Stomach (tissue), 9 donors: ENCODE results near the gene ARHGAP26. TPM values are rescaled to one million over a fixed set of nuclear protein-coding genes. Genes with fewer than 3 reads are reported as not detected.

Experiments used
- DNase-seq, 2 donors: peaks; one replicate each; pipeline versions ENCODE4 v3.0.0 to v3.0.0-alpha.2; 2013 to 2019
- H3K27ac ChIP-seq, 5 donors: fragments of 200-600 bp in 4 of 5; sonication (generic) in 4 of 5; one replicate each; pipeline ENCODE4 v1.5.1; 2013 to 2019; ENCODE audit warnings: mild to moderate bottlenecking in 1 of 5, moderate library complexity in 1 of 5
- H3K27me3 ChIP-seq, 3 donors: fragments of 200-600 bp; sonication (generic); one replicate each; pipeline ENCODE4 v1.5.1; 2017 to 2019; ENCODE audit warnings: mixed run types in 1 of 3
- H3K36me3 ChIP-seq, 4 donors: fragments of 200-600 bp; sonication (generic); 1 replicate in 3 of 4; 2 replicates in 1 of 4; pipeline ENCODE4 v1.5.1; 2016 to 2019
- H3K4me1 ChIP-seq, 4 donors: fragments of 200-600 bp; sonication (generic); one replicate each; pipeline ENCODE4 v1.5.1; 2016 to 2019
- H3K4me3 ChIP-seq, 4 donors: fragments of 200-600 bp; sonication (generic) in 3 of 4; one replicate each; pipeline ENCODE4 v1.5.1; 2016 to 2019; ENCODE audit warnings: mild to moderate bottlenecking in 1 of 4
- H3K9me3 ChIP-seq, 4 donors: fragments of 200-600 bp; sonication (generic); one replicate each; pipeline ENCODE4 v1.5.1; 2016 to 2019
- EP300 ChIP-seq: sonication (generic); formaldehyde crosslinking; IDR thresholded peaks from one replicate; pipeline ENCODE4 v1.6.1; 2017; ENCODE audit warnings: antibody characterized with exemption
- POLR2A ChIP-seq, 4 donors: fragments of 450-650 bp; IDR thresholded peaks; one replicate each; pipeline ENCODE4 v1.6.1; 2016; ENCODE audit warnings: antibody characterized with exemption in 4 of 4, control low read depth in 2 of 4, mild to moderate bottlenecking in 1 of 4, moderate library complexity in 1 of 4
- POLR2AphosphoS5 ChIP-seq, 3 donors: sonication (generic); formaldehyde crosslinking; IDR thresholded peaks; one replicate each; pipeline ENCODE4 v1.6.1; 2016; ENCODE audit warnings: antibody characterized with exemption in 3 of 3
- WGBS, 5 donors: extraction: QIAGEN DNeasy Blood & Tissue Kit in 3 of 5; methylation state at CpG; one replicate each; pipeline versions ENCODE4 v1.1.5 to v1.1.7; 2013 to 2018; 5-methylcytosine and 5-hydroxymethylcytosine counted together
- intact Hi-C: fragments of 100-400 bp; cut with DNase I; formaldehyde crosslinking; loops from one replicate; pipeline ENCODE4 v1.15.1; 2023; ENCODE audit warnings: low total_unique reads
- polyA plus RNA-seq, 3 donors: library from polyadenylated mRNA; stranded (reverse); fragments of 200-250 nt; gene quantifications; one replicate each; pipeline ENCODE4 v1.2.3, GENCODE V29; 2013
- total RNA-seq, 5 donors: library from RNA; depleted of rRNA; stranded (reverse); fragments of >200 nt; gene quantifications; one replicate each; pipeline versions ENCODE4 v1.1.0 to v1.2.3, GENCODE V29; 2014 to 2016
- TF ChIP-seq, protein P1 (sequence below), 7 experiments: fragments of 450-650 bp in 4 of 7; fragments of 200-600 bp in 3 of 7; sonication (generic) in 3 of 7; IDR thresholded peaks; one replicate each; pipeline ENCODE4 v1.5.1; 2016 to 2019; ENCODE audit warnings: antibody characterized with exemption in 7 of 7, control low read depth in 2 of 7, mild to moderate bottlenecking in 1 of 7
- donor health status: healthy with polysubstance abuse.
- donor health status: Bipolar disorder and iron deficiency.
- donor health status: healthy.

ARHGAP26 gene
- total and polyA plus RNA-seq, 8 donors: 4.0 to 115 (median 34.1) TPM

DNA sequence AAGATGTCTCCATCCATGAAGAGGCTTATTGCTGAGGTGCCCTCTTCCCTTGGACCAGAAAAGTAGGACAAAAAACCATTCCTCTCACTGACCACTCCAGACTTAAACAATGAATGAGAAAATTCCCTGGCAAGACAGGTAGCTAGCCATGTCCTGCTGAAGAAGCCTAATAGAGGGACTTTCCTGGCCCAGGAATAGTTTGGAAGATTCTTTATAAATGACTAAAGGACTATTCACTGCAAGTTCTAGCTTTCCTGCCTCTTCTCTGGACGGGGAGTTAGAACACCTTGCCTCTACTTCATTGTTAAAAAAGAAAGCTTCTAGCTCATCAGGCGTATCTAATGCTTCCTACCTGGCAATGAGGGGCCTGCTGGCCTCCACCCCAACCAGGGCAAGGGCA lies 479.7 kb downstream of the ARHGAP26 start:
- Histone ChIP-seq H3K4me3 (no peak overlapping the region), H3K4me1 (peaks cover 0 to 7% (median 3%) of the 10 kb centered on the region in 4 donors), H3K27me3 (no peaks in the 10 kb centered on the region), H3K27ac (no peak overlapping the region), H3K9me3 (no peaks in the 10 kb centered on the region), H3K36me3 (no peaks in the 10 kb centered on the region)
- WGBS, 5 donors: 87 to 98% (median 96%) methylated on average over 2 of the region's 2 CpGs
- intact Hi-C loops: no loop called here
- no peak for DNase-seq
- no peak for TF ChIP-seq EP300
- TF ChIP-seq, protein P1, sequence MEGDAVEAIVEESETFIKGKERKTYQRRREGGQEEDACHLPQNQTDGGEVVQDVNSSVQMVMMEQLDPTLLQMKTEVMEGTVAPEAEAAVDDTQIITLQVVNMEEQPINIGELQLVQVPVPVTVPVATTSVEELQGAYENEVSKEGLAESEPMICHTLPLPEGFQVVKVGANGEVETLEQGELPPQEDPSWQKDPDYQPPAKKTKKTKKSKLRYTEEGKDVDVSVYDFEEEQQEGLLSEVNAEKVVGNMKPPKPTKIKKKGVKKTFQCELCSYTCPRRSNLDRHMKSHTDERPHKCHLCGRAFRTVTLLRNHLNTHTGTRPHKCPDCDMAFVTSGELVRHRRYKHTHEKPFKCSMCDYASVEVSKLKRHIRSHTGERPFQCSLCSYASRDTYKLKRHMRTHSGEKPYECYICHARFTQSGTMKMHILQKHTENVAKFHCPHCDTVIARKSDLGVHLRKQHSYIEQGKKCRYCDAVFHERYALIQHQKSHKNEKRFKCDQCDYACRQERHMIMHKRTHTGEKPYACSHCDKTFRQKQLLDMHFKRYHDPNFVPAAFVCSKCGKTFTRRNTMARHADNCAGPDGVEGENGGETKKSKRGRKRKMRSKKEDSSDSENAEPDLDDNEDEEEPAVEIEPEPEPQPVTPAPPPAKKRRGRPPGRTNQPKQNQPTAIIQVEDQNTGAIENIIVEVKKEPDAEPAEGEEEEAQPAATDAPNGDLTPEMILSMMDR (IDR thresholded peaks at IDR 0.05): no peak
- TF ChIP-seq POLR2A (IDR thresholded peaks at IDR 0.05): no peak
- TF ChIP-seq POLR2AphosphoS5 (IDR thresholded peaks at IDR 0.05): no peak

DNA sequence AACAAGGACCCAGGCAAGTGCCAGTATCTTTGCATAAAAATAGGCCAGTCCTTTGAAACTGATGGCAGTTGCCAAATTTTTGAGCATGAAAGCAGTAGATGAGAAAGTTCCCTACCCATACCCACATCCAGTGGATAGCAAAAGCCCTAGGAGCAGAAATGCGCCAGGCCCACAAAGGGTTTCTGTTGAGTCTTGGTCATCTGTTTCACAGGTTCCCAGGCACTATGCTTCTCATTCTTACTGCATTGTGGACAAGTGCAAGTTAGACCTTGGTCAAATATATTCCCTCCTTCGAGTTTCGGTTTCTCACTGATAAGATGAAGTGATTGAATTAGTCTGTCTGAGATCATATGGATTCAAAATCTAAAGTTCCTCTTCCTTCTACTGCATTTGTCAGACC lies 481.0 kb downstream of the ARHGAP26 start:
- no peak for TF ChIP-seq POLR2AphosphoS5 (IDR thresholded peaks at IDR 0.05)
- TF ChIP-seq, protein P1 (IDR thresholded peaks at IDR 0.05): no peak
- TF ChIP-seq POLR2A (IDR thresholded peaks at IDR 0.05): no peak
- TF ChIP-seq EP300: no peak
- Histone ChIP-seq H3K4me1 (peaks cover 0 to 7% (median 3%) of the 10 kb centered on the region in 4 donors), H3K9me3 (no peaks in the 10 kb centered on the region), H3K4me3 (no peak overlapping the region), H3K36me3 (no peaks in the 10 kb centered on the region), H3K27me3 (no peaks in the 10 kb centered on the region), H3K27ac (no peak overlapping the region)
- intact Hi-C loops: no loop called here
- WGBS, 5 donors: 68 to 81% (median 75%) methylated on average over 3 of the region's 3 CpGs
- DNase-seq: no peak

DNA sequence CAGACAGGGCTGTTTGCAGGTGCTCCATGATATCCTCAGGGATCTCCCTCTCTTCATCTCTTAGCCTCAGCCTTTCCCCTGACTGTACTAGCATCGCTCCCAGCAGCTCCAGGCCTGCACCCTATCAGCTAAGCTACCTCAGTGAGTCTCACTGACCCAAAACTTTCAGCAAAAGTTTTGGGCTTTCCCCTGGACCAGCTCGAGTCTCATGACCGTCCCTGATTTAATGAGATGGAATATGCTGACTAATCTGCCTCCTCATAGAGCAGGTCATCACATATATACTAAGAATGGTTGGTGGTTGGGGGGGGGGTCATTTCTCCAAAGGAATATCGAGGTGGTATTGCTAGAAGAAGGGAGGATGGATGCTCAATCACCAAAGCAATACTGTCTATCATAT lies 481.8 kb downstream of the ARHGAP26 start:
- Histone ChIP-seq H3K4me3 (no peak overlapping the region), H3K36me3 (no peaks in the 10 kb centered on the region), H3K27ac (no peak overlapping the region), H3K27me3 (no peaks in the 10 kb centered on the region), H3K9me3 (no peaks in the 10 kb centered on the region), H3K4me1 (peaks cover 0 to 7% (median 3%) of the 10 kb centered on the region in 4 donors)
- no peak for TF ChIP-seq POLR2A (IDR thresholded peaks at IDR 0.05)
- TF ChIP-seq, protein P1 (IDR thresholded peaks at IDR 0.05): no peak
- no peak for TF ChIP-seq POLR2AphosphoS5 (IDR thresholded peaks at IDR 0.05)
- TF ChIP-seq EP300: no peak
- 88 to 96% (median 93%) methylated on average over 3 to 4 of the region's 4 CpGs for WGBS, 5 donors
- DNase-seq: no peak
- intact Hi-C loops: no loop called here

DNA sequence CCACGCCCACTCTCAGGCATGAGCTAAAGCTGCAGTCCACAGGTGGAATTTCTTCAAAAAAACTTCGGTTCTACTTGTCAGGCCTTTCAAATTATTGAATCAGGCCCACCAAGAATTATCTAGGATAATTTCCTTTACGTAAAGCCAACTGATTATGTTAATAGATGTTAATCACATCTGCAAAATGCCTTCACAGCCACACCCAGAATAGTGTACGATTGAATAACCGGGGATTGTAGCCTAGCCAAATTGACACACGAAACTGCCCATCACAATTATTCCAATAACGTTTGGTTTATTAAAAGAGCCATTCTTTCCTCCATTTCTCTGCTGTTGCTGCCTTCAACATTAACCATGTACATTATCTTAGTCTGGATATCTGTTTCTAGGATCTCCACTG lies 484.6 kb downstream of the ARHGAP26 start:
- Histone ChIP-seq H3K4me3 (no peak overlapping the region), H3K9me3 (no peaks in the 10 kb centered on the region), H3K27me3 (no peaks in the 10 kb centered on the region), H3K27ac (no peak overlapping the region), H3K36me3 (no peaks in the 10 kb centered on the region), H3K4me1 (no peaks in the 10 kb centered on the region)
- 79 to 84% (median 82%) methylated on average over 7 of the region's 7 CpGs for WGBS, 5 donors
- intact Hi-C loops: no loop called here
- no peak for DNase-seq
- TF ChIP-seq POLR2A (IDR thresholded peaks at IDR 0.05) (no peak), EP300 (no peak), POLR2AphosphoS5 (IDR thresholded peaks at IDR 0.05) (no peak)
- TF ChIP-seq, protein P1 (IDR thresholded peaks at IDR 0.05): no peak
